Measurements from ENCODE around the gene RWDD3. TPM values are rescaled to one million over a fixed set of nuclear protein-coding genes. Genes with fewer than 3 reads are reported as not detected.

RWDD3 gene
- total RNA-seq, 1 experiment from 2014 or later = 11.3 TPM

- Histone ChIP-seq H3K79me2 (ENCODE audit: low read depth) (no peaks in the 10 kb centered on the region), H4K20me1 (ENCODE audit: insufficient read depth) (no peaks in the 10 kb centered on the region), H3K4me3 (no peak overlapping the region), H3K27me3 (ENCODE audit: insufficient read depth, low read depth) (no peaks in the 10 kb centered on the region), H3K9me2 (ENCODE audit: insufficient read depth) (no peaks in the 10 kb centered on the region), H2AFZ (no peak overlapping the region), H3K36me3 (ENCODE audit: low read depth) (no peaks in the 10 kb centered on the region), H3F3A (ENCODE audit: insufficient read depth, low read depth) (no peaks in the 10 kb centered on the region), H3K4me1 (replicated peaks; ENCODE audit: insufficient read depth) (no peaks in the 10 kb centered on the region), H3K9me3 (ENCODE audit: insufficient read depth, low read depth) (no peaks in the 10 kb centered on the region), H3K27ac (no peak overlapping the region), H3K4me2 (no peak overlapping the region)
- POLR2A ChIA-PET (ENCODE audit: unreplicated experiment) = no interaction called here
- CTCF ChIA-PET = no interaction called here
- no peak for DNase-seq
- intact Hi-C loops (cut with micrococcal nuclease; ENCODE audit: unreplicated experiment) = no loop called here
- no TSS peak for BruUV-seq (replicated peaks)
- TF ChIP-seq CTCF (conservative IDR thresholded peaks at IDR 0.05) (no peak), EZH2 (IDR thresholded peaks at IDR 0.05; ENCODE audit: low read depth) (no peak)
These were observed 39.0 kb upstream of the RWDD3 start for GRCh38 chr1:95195046-95195445.

GRCh38 chr1:95196017-95196416 is 38.0 kb upstream of the RWDD3 start:
- ChIA-PET POLR2A (ENCODE audit: unreplicated experiment) (no interaction called here), CTCF (interaction anchor here (1.0 kb wide), 1 partner anchor 38 kb away, joined by 4 read pairs; the partner anchor contains the start of gene RWDD3)
- no peaks in the 10 kb centered on the region for H3K4me1 ChIP-seq (replicated peaks; ENCODE audit: insufficient read depth)
- no peaks in the 10 kb centered on the region for H3K9me3 ChIP-seq (ENCODE audit: insufficient read depth, low read depth)
- H3K9me2 ChIP-seq (ENCODE audit: insufficient read depth) = no peaks in the 10 kb centered on the region
- no peak overlapping the region for H3K4me2 ChIP-seq
- H3K27ac ChIP-seq = no peak overlapping the region
- H2AFZ ChIP-seq = no peak overlapping the region
- H3F3A ChIP-seq (ENCODE audit: insufficient read depth, low read depth) = no peaks in the 10 kb centered on the region
- TF ChIP-seq EZH2 (IDR thresholded peaks at IDR 0.05; ENCODE audit: low read depth) (no peak), CTCF (conservative IDR thresholded peaks at IDR 0.05) (no peak)
- no peaks in the 10 kb centered on the region for H3K36me3 ChIP-seq (ENCODE audit: low read depth)
- intact Hi-C loops (cut with micrococcal nuclease; ENCODE audit: unreplicated experiment) = no loop called here
- no peak overlapping the region for H3K4me3 ChIP-seq
- DNase-seq = no peak
- H3K27me3 ChIP-seq (ENCODE audit: insufficient read depth, low read depth) = no peaks in the 10 kb centered on the region
- no TSS peak for BruUV-seq (replicated peaks)
- no peaks in the 10 kb centered on the region for H4K20me1 ChIP-seq (ENCODE audit: insufficient read depth)
- no peaks in the 10 kb centered on the region for H3K79me2 ChIP-seq (ENCODE audit: low read depth)

DNA sequence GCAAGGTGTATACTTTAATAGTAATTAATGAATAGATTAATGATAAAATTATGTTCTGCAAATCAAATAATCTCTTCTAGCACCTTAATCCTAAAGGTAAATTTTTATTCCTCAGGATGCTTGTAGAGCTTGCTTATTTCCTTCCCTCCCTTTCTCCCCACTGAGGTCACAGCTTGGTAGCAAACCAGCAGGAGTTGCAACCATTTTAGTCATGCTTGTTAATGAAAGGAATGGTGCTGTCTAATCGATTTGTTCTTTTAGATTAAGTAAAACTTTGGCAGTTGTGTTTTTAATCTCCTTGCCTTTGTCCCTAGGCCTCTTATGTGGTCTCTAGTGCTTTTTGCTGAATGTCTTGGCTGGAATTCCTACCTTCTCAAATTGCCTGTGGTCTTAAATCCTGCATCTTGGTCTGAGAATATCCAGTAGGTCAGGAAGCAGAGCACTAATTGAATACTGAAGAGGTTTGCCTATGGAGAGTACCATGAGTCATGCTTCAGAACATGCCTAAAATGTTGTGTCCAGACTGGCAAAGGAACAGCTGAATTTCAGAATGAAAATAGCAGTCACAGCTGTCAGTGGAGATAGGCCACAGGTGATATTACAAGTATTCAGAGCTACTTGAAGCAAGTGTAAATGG is 36.3 kb upstream of the RWDD3 start:
- H3F3A ChIP-seq (ENCODE audit: insufficient read depth, low read depth) = no peaks in the 10 kb centered on the region
- H3K27me3 ChIP-seq (ENCODE audit: insufficient read depth, low read depth) = no peaks in the 10 kb centered on the region
- H3K27ac ChIP-seq = no peak overlapping the region
- H3K9me3 ChIP-seq (ENCODE audit: insufficient read depth, low read depth) = no peaks in the 10 kb centered on the region
- H3K4me2 ChIP-seq = no peak overlapping the region
- no peaks in the 10 kb centered on the region for H4K20me1 ChIP-seq (ENCODE audit: insufficient read depth)
- TF ChIP-seq CTCF (conservative IDR thresholded peaks at IDR 0.05) (no peak), EZH2 (IDR thresholded peaks at IDR 0.05; ENCODE audit: low read depth) (no peak)
- POLR2A ChIA-PET (ENCODE audit: unreplicated experiment) = no interaction called here
- no peaks in the 10 kb centered on the region for H3K79me2 ChIP-seq (ENCODE audit: low read depth)
- DNase-seq = no peak
- no TSS peak for BruUV-seq (replicated peaks)
- H2AFZ ChIP-seq = no peak overlapping the region
- no peaks in the 10 kb centered on the region for H3K4me1 ChIP-seq (replicated peaks; ENCODE audit: insufficient read depth)
- CTCF ChIA-PET = interaction anchor here (0.7 kb wide), 1 partner anchor 85 kb away, joined by 3 read pairs; no protein-coding TSS in a partner anchor
- no peak overlapping the region for H3K4me3 ChIP-seq
- H3K9me2 ChIP-seq (ENCODE audit: insufficient read depth) = no peaks in the 10 kb centered on the region
- intact Hi-C loops (cut with micrococcal nuclease; ENCODE audit: unreplicated experiment) = no loop called here
- no peaks in the 10 kb centered on the region for H3K36me3 ChIP-seq (ENCODE audit: low read depth)
